SU-DHL-6 (cell line): ENCODE measurements around the gene AVPR2.

Experiments used
- EZH2phosphoT487 ChIP-seq: fragments of 200-600 bp; sonication (generic), shearing (Covaris generic); conservative IDR thresholded peaks from 2 replicates; pipeline ENCODE4 v1.6.1; 2018; ENCODE audit warnings: mild to moderate bottlenecking, antibody characterized with exemption, low read length, moderate library complexity, mixed read lengths
- TF ChIP-seq, protein P1 (sequence below): fragments of 200-600 bp; sonication (generic); IDR thresholded peaks from one replicate; pipeline ENCODE4 v1.5.1; 2017; ENCODE audit warnings: antibody characterized with exemption, mild to moderate bottlenecking, low read length, moderate library complexity; ENCODE audit not compliant: insufficient read depth, poor library complexity, severe bottlenecking

DNA sequence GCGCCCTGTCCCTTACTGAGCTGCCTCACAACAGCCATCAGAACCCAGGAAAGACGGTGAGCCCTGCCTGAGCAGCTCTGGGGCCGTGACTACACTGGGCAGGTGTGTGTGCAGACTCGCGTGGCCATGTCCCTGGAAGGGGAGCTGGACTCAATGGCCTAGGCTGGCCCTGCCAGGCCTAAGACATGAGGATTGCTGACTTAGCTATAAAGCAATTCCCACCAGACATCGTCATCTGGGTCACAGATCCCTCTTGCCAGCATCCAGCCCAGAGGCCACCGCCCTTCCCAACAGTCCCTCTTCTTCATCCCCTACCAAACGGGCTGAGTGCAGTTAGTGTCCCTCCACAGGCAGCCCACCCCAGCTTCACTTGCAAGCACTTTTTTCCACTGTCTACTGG lies 26.7 kb downstream of the AVPR2 start:
- TF ChIP-seq, protein P1, sequence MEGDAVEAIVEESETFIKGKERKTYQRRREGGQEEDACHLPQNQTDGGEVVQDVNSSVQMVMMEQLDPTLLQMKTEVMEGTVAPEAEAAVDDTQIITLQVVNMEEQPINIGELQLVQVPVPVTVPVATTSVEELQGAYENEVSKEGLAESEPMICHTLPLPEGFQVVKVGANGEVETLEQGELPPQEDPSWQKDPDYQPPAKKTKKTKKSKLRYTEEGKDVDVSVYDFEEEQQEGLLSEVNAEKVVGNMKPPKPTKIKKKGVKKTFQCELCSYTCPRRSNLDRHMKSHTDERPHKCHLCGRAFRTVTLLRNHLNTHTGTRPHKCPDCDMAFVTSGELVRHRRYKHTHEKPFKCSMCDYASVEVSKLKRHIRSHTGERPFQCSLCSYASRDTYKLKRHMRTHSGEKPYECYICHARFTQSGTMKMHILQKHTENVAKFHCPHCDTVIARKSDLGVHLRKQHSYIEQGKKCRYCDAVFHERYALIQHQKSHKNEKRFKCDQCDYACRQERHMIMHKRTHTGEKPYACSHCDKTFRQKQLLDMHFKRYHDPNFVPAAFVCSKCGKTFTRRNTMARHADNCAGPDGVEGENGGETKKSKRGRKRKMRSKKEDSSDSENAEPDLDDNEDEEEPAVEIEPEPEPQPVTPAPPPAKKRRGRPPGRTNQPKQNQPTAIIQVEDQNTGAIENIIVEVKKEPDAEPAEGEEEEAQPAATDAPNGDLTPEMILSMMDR, result no peak
- no peak for TF ChIP-seq EZH2phosphoT487
